Activated T-cell treated with anti-CD3 and anti-CD28 coated beads, Interleukin-2, amount 50 U/mL, for 24 hours (primary cell): ENCODE results near the gene PTGIS.

Experiments
- DNase-seq: peaks from one replicate; pipeline ENCODE4 v3.0.0-alpha.2; 2020
- H3K27ac Mint-ChIP-seq: 2 replicates; pipeline ENCODE4 v1.8.0; 2020; ENCODE audit warnings: mild to moderate bottlenecking, mixed read lengths
- H3K27me3 Mint-ChIP-seq: 2 replicates; pipeline ENCODE4 v1.8.0; 2020; ENCODE audit warnings: mixed read lengths
- H3K36me3 Mint-ChIP-seq: 2 replicates; pipeline ENCODE4 v1.8.0; 2020; ENCODE audit warnings: low read depth, mixed read lengths
- H3K4me1 Mint-ChIP-seq: 2 replicates; pipeline ENCODE4 v1.8.0; 2020; ENCODE audit warnings: low read depth, mixed read lengths
- H3K4me3 Mint-ChIP-seq: 2 replicates; pipeline ENCODE4 v1.8.0; 2020; ENCODE audit warnings: mild to moderate bottlenecking, moderate library complexity, mixed read lengths
- H3K9me3 Mint-ChIP-seq: 2 replicates; pipeline ENCODE4 v1.8.0; 2020; ENCODE audit warnings: mixed read lengths

The PTGIS gene

DNA sequence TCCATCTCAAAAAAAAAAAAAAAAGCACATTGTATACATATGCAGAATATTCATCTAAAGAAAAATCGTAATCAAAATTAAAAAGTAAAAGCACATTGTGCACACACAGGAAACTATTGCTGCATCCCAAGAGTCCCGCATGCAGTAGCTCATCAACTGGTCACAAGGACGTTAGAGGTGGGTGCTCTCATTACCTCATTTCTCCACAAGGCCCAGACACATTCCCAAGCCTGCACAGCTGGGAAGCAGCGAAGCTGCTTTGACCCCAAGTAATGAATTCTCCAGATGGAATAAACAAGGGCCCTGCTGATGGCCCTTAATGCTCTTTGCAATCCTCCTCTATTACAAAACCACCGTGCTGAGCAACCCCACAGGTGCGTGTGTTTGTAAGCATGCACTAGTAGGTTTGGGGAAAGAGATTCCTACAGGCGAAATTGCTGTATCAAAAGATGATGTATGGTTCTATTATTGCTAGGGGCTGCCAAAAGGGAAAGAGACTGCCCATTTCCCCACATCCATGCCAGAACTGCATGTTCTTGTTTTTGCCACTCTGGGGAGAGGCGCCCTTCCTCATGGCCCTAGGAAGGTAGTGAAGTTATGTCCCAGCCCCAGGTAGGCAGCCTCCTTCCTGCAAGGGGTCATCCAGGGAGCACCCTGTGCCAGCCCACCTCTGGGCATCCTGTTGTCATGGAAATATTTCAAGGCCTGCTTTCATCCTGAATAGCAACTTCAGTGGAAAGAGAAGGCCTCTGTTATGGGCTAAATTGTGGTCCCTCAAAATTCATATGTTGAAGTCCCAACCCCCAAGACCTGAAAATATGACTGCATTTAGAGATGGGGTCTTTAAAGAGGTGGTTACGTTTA lies 34.6 kb upstream of the PTGIS start:
- H3K36me3 Mint-ChIP-seq = peaks cover 17% of the 10 kb centered on the region
- H3K4me1 Mint-ChIP-seq = peaks cover 21% of the 10 kb centered on the region
- no peak overlapping the region for H3K27ac Mint-ChIP-seq

DNA sequence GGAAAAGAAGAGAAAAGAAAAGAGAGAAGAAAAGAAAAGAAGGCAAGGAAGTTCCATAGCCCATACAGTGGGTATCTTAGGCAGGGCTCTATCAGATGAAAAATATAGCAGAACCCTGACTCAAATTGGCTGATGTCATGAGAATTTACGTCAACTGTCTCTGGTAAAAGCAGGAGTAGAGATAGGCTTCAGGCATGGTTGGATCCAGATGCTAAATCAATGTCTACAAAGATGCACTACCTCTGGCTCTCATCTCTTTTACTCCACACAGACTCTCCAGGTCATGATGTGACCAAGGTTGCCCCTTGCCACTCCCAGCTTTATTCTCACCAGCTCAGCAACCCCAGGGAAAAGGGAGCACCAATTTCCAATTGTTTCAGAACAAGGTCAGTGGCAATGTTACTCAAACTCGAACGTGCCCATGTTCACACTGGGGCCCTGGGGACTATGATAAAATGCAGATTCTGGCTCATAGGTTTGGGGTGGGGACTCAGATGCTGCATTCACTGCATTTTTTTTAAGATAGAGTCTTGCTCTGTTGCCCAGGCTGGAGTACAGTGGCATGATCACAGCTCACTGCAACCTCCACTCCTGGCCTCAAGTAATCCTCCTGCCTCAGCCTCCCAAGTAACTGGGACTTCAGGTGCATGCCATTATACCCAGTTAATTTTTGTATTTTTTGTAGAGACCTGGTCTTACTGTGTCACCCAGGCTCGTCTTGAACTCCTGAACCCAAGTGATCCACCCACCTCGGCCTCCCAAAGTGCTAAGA lies 33.4 kb upstream of the PTGIS start:
- peaks cover 26% of the 10 kb centered on the region for H3K4me1 Mint-ChIP-seq
- H3K9me3 Mint-ChIP-seq = peaks cover 5% of the 10 kb centered on the region
- DNase-seq = no peak
- no peak overlapping the region for H3K27ac Mint-ChIP-seq
- H3K36me3 Mint-ChIP-seq = peaks cover 24% of the 10 kb centered on the region
- H3K27me3 Mint-ChIP-seq = no peaks in the 10 kb centered on the region
- no peak overlapping the region for H3K4me3 Mint-ChIP-seq

More for the DNA sequence above, 34.6 kb upstream of the PTGIS start:
- peaks cover 1% of the 10 kb centered on the region for H3K27me3 Mint-ChIP-seq
- H3K4me3 Mint-ChIP-seq = no peak overlapping the region
- DNase-seq = no peak
- peaks cover 3% of the 10 kb centered on the region for H3K9me3 Mint-ChIP-seq

DNA sequence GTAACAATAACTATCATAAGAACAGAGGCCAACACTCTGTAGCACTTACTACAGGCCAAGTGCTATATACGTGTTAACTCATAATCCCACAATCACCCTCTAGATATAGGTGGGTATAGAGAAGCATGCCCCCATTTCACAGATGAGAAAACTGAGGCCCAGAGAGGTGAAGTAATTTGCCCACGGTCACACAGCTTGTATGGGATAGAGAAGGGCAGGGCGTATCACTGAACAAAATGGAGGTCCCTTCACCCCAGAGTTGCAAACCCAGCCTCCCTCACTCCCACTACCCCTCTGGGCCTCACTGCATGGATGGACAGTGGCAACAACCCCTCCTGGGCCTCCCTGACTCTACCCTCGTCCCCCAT lies 31.8 kb upstream of the PTGIS start:
- no peak for DNase-seq
- H3K4me1 Mint-ChIP-seq = peaks cover 41% of the 10 kb centered on the region
- no peak overlapping the region for H3K27ac Mint-ChIP-seq
- no peaks in the 10 kb centered on the region for H3K27me3 Mint-ChIP-seq
- H3K9me3 Mint-ChIP-seq = peaks cover 6% of the 10 kb centered on the region
- peaks cover 36% of the 10 kb centered on the region for H3K36me3 Mint-ChIP-seq
- no peak overlapping the region for H3K4me3 Mint-ChIP-seq

DNA sequence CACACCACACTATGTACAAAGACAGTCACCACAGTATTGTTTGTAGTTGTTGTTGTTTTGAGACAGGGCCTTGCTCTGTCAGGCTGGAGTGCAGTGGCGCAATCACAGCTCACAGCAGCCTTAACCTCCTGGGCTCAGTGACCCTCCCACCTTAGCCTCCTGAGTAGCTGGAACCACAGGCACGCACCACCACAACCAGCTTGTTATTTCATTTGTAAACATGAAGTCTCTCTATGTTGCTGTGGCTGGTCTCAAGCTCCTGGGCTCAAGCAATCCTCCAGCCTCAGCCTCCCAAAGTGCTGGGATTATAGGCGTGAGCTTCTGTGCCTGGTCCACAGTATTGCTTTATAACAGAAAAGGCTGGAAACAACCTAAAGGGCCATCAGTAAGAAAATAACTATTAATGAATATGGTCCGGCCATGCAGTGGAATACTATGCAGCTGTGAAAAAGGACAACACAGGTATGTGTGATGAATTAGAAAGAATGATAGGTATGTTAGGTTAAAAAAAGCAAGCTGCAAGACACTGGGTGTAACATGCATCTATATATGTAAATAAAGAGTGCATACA lies 30.0 kb upstream of the PTGIS start:
- Mint-ChIP-seq H3K27me3 (no peaks in the 10 kb centered on the region), H3K36me3 (peaks cover 39% of the 10 kb centered on the region), H3K27ac (peak overlapping the region; percentile 94), H3K4me1 (peaks cover 54% of the 10 kb centered on the region), H3K4me3 (no peak overlapping the region), H3K9me3 (peaks cover 6% of the 10 kb centered on the region)
- no peak for DNase-seq

DNA sequence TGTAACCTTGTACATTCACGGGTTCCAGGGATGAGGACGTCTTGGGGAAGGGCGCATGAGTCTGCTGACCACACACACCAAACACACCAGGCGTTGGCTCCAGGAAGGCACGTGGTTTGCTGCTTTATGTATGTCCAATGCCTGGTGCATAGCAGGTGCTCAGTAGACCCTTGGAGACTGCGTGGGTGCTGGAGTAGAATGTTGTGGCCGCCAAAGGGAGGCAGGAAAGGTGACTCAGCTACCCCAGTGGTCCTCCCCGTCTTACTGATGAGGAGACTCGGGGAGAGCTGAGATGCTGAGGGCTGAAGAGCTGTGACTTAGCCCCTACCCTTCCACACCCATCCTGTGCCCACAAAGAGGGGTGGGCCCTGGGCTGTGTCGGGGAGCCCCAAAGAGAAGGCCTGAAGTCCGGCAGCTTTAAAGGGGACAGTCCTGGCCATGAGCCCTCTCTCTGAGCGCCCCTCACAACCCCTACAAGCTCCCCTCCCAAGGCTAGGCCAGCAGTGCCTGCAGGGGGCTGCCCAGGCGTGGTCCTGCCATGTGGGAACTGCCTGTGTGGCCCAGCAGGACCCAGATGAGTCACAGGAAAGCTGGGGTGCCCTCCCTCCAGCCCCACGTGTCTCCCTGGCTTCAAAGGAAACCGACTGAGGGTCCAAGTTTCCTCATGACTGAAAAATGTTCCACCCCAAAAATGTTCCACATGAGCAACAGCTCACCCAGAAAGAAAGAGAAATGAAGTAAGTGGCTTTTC lies 28.0 kb upstream of the PTGIS start:
- H3K36me3 Mint-ChIP-seq = peaks cover 36% of the 10 kb centered on the region
- H3K9me3 Mint-ChIP-seq = peaks cover 6% of the 10 kb centered on the region
- peak; percentile 78 for DNase-seq
- H3K4me3 Mint-ChIP-seq = peak overlapping the region; percentile 80
- H3K4me1 Mint-ChIP-seq = peaks cover 68% of the 10 kb centered on the region
- H3K27me3 Mint-ChIP-seq = no peaks in the 10 kb centered on the region
- H3K27ac Mint-ChIP-seq = peak overlapping the region; percentile 98

DNA sequence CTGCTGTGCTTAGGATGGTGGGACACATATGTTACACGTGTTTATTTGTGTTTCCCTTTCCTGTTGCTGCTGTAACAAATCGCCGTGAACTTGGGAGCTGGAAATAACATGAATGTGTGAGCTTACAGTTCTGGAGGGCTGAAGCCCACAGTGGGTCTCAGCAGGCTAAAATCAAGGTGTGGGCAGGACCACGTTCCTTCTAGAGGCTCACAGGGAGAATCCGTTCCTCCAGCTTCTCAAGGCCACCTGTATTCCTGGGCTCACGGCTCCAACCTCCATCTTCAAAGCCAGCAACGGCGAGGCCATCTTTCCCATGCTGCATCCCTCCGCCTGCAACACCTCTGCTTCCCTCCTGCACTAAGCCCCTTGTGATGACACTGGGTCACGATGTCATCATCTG lies 27.4 kb upstream of the PTGIS start:
- peaks cover 73% of the 10 kb centered on the region for H3K4me1 Mint-ChIP-seq
- H3K27me3 Mint-ChIP-seq = no peaks in the 10 kb centered on the region

DNA sequence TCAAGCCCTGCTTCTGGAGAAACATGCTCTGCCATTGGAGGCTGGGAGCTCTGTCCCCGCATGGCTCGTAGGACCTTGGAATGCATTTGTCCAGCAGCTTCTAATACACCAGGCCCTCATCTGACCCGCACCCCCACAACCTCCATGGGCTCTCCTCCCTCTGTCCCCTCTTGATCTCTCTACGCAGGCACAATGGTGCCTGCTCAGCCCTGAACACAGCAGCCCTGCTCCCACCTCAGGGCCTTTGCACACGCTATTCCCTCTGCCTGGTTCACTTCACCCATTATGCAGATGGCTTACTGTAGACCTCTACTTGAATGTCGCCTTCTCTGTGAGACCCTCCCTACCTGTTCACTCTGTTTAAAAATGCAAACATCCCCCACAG lies 27.0 kb upstream of the PTGIS start:
- Mint-ChIP-seq H3K36me3 (peaks cover 38% of the 10 kb centered on the region), H3K4me3 (peak overlapping the region; percentile 80), H3K4me1 (peaks cover 77% of the 10 kb centered on the region), H3K27ac (peak overlapping the region; percentile 98), H3K9me3 (peaks cover 9% of the 10 kb centered on the region), H3K27me3 (no peaks in the 10 kb centered on the region)
- no peak for DNase-seq

More for the DNA sequence above, 27.4 kb upstream of the PTGIS start:
- Mint-ChIP-seq H3K27ac (peak overlapping the region; percentile 98), H3K4me3 (peak overlapping the region; percentile 80), H3K9me3 (peaks cover 6% of the 10 kb centered on the region), H3K36me3 (peaks cover 34% of the 10 kb centered on the region)
- peak; percentile 40 for DNase-seq

DNA sequence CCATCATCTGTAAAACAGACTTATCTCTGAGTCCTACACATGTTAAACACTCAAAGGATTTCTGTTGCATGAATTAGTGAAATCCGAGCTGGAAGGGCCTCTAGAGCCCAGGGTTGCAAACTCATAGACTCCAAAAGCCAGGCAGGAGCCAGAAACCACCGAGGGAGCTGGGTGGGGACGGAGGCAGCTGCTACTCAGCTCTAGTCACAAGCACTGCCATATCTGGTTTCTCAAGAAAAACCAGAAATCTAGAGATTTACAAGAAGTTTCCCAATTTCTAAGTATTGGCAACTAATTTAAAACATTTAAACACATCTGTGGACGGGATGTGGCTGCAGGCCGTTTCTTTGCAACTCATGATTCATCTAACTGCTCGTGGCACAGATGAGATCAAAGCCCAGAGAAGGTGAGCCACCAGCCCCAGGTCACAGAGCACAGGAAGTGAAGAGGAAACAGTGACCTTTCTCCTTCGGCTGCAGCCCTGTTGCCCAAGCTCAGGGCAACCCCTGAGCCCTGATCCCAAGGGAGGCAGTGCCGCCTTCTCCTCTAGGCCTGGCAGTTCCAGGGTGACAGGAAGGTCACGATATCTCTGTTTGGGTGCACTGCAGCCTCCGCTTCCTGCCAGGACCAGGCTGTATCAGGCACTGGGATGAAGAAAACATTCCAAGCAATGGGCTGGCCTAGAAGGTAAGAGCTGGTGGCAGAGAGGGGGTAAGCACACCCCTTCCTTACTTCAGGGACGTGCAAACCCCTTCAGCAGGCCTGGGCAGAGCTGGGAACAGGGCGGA lies 26.4 kb upstream of the PTGIS start:
- Mint-ChIP-seq H3K27ac (peak overlapping the region; percentile 98), H3K4me3 (peak overlapping the region; percentile 80), H3K4me1 (peaks cover 83% of the 10 kb centered on the region), H3K9me3 (peaks cover 12% of the 10 kb centered on the region), H3K27me3 (no peaks in the 10 kb centered on the region), H3K36me3 (peaks cover 41% of the 10 kb centered on the region)
- peak; percentile 73 for DNase-seq

GRCh38 chr20:49593466-49594142 lies 25.7 kb upstream of the PTGIS start:
- DNase-seq = no peak
- peaks cover 86% of the 10 kb centered on the region for H3K4me1 Mint-ChIP-seq
- no peaks in the 10 kb centered on the region for H3K27me3 Mint-ChIP-seq
- peaks cover 41% of the 10 kb centered on the region for H3K36me3 Mint-ChIP-seq
- H3K4me3 Mint-ChIP-seq = peak overlapping the region; percentile 80
- peaks cover 12% of the 10 kb centered on the region for H3K9me3 Mint-ChIP-seq
- H3K27ac Mint-ChIP-seq = peak overlapping the region; percentile 98

DNA sequence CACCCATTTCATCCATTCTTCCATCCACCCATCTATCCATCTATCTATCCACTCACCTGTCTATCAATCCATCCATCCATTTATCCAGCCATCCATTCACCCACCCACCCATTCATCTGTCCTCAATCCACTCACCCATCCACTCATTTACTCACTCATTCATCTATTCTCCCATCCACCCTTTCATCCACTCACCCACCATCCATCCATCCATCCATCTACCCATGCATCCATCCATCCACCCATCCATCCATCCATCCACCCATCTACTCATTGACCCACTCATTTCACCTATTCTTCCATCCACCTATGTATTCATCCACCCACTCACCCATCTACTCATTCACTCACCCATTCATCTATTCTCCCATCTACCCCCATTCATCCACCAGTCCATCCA lies 24.2 kb upstream of the PTGIS start:
- peaks cover 29% of the 10 kb centered on the region for H3K36me3 Mint-ChIP-seq
- peaks cover 5% of the 10 kb centered on the region for H3K27me3 Mint-ChIP-seq
- peaks cover 9% of the 10 kb centered on the region for H3K9me3 Mint-ChIP-seq
- peaks cover 81% of the 10 kb centered on the region for H3K4me1 Mint-ChIP-seq
- peak overlapping the region; percentile 80 for H3K4me3 Mint-ChIP-seq
- no peak for DNase-seq
- H3K27ac Mint-ChIP-seq = peak overlapping the region; percentile 98

DNA sequence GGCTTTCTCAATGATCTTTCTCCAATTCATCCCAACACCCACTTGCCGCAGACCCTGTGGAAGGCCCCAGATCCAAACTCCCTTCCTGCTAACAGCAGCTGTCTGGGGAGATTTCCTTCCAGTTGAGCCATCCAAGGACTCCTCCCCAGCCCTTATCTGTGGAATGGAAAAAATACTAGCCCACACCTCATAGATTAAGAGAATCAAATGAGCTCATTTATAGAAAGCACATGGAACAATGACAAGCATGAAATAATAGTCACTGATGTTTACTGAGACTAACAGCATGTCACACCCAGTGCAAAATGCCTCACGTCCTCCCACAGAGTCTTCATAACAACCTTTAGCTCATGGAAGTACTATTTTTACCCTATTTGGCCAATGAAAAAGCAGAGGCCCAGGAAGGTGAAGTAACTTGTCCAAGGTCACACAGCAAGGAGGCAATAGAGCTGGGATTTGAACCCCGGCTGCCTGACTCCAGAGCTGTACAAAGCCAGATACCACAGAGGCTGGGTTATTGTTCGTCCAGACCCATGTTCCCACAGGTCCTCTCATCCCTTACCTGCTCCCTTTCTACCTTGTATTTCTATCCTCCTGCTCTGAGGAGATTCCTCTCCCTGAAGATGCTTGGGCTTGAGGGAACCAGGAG lies 23.4 kb upstream of the PTGIS start:
- Mint-ChIP-seq H3K27ac (peak overlapping the region; percentile 98), H3K9me3 (peaks cover 7% of the 10 kb centered on the region), H3K36me3 (peaks cover 26% of the 10 kb centered on the region), H3K27me3 (peaks cover 6% of the 10 kb centered on the region), H3K4me1 (peaks cover 78% of the 10 kb centered on the region), H3K4me3 (peak overlapping the region; percentile 62)
- peak; percentile 62 for DNase-seq

GRCh38 chr20:49590163-49591017 lies 22.5 kb upstream of the PTGIS start:
- no peak for DNase-seq
- peaks cover 7% of the 10 kb centered on the region for H3K9me3 Mint-ChIP-seq
- peak overlapping the region; percentile 64 for H3K4me3 Mint-ChIP-seq
- H3K27ac Mint-ChIP-seq = peak overlapping the region; percentile 98
- H3K27me3 Mint-ChIP-seq = peaks cover 10% of the 10 kb centered on the region
- peaks cover 68% of the 10 kb centered on the region for H3K4me1 Mint-ChIP-seq
- peaks cover 20% of the 10 kb centered on the region for H3K36me3 Mint-ChIP-seq
